Sigmoid colon (tissue), 4 donors: ENCODE data around the gene MDGA2.

Source experiments
- CTCF ChIP-seq, 4 experiments: fragments of 450-650 bp in 3 of 4; fragments of 200-600 bp in 1 of 4; IDR thresholded peaks; one replicate each; pipeline ENCODE4 v1.5.1; 2016 to 2019; ENCODE audit warnings: antibody characterized with exemption in 4 of 4, mild to moderate bottlenecking in 3 of 4, moderate library complexity in 2 of 4
- POLR2A ChIP-seq, 2 donors: fragments of 450-650 bp; IDR thresholded peaks; one replicate each; pipeline ENCODE4 v1.6.1; 2016; ENCODE audit warnings: antibody characterized with exemption in 2 of 2, mild to moderate bottlenecking in 2 of 2, moderate library complexity in 2 of 2
- POLR2AphosphoS5 ChIP-seq, 4 donors: sonication (generic); formaldehyde crosslinking; IDR thresholded peaks; one replicate each; pipeline ENCODE4 v1.6.1; 2017; ENCODE audit warnings: antibody characterized with exemption in 4 of 4

- no peak for TF ChIP-seq CTCF (IDR thresholded peaks at IDR 0.05)
- no peak for TF ChIP-seq POLR2A (IDR thresholded peaks at IDR 0.05)
- TF ChIP-seq POLR2AphosphoS5 (IDR thresholded peaks at IDR 0.05): no peak
These were observed at the start of gene MDGA2 for GRCh38 chr14:47675466-47676314.
